ENCODE results near the gene FOXQ1. TPM values are rescaled to one million over a fixed set of nuclear protein-coding genes. Genes with fewer than 3 reads are reported as not detected.
A peak's percentile ranks its signal among the peaks of the same experiment; 100 is the strongest.

FOXQ1 gene
- total and polyA plus RNA-seq, 2 of the 13 experiments (the other 11 are each of a cell fraction or from before 2014, with no cell fraction given), result 35.2 to 39.8 TPM

DNA sequence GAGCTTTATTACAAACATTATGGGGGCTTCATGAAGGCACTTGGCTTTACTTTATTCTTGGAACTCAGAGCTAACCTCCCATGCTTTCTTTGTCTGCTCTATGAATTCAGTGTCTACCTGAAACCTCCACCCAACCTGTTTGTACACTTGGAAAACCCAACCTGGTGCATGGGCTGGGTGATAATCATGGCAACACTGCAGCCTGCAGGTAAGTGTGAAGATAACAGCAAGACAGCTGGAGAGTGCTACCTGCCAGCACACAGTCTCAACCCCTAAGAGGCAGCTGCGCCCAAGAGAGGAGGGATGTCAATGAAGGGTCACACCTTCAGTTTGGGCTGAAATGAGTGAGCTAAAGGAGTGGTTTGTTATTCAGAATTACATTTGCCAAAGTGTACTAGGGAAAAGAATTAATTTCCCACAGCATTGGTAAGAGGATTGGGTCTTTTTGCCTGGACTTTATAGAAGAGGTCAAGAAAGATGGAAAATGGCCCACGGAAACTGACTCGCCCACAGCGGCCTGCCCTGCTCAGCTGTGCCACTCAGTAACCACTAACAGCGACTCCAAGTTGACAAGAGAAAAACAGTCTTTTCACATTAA, 24.4 kb downstream of the FOXQ1 start (continued):
- TF ChIP-seq, protein P1, sequence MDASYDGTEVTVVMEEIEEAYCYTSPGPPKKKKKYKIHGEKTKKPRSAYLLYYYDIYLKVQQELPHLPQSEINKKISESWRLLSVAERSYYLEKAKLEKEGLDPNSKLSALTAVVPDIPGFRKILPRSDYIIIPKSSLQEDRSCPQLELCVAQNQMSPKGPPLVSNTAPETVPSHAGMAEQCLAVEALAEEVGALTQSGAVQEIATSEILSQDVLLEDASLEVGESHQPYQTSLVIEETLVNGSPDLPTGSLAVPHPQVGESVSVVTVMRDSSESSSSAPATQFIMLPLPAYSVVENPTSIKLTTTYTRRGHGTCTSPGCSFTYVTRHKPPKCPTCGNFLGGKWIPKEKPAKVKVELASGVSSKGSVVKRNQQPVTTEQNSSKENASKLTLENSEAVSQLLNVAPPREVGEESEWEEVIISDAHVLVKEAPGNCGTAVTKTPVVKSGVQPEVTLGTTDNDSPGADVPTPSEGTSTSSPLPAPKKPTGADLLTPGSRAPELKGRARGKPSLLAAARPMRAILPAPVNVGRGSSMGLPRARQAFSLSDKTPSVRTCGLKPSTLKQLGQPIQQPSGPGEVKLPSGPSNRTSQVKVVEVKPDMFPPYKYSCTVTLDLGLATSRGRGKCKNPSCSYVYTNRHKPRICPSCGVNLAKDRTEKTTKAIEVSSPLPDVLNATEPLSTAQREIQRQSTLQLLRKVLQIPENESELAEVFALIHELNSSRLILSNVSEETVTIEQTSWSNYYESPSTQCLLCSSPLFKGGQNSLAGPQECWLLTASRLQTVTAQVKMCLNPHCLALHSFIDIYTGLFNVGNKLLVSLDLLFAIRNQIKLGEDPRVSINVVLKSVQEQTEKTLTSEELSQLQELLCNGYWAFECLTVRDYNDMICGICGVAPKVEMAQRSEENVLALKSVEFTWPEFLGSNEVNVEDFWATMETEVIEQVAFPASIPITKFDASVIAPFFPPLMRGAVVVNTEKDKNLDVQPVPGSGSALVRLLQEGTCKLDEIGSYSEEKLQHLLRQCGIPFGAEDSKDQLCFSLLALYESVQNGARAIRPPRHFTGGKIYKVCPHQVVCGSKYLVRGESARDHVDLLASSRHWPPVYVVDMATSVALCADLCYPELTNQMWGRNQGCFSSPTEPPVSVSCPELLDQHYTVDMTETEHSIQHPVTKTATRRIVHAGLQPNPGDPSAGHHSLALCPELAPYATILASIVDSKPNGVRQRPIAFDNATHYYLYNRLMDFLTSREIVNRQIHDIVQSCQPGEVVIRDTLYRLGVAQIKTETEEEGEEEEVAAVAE (CRISPR knock-in tag; IDR thresholded peaks at IDR 0.05; ENCODE audit: borderline replicate concordance), result 0 out of 2 replicates have a peak, but pooled peaks have one; percentile 33
- TF ChIP-seq ZNF224 (CRISPR knock-in tag; IDR thresholded peaks at IDR 0.05) (0 out of 2 replicates have a peak, but pooled peaks have one; percentile 1), BCL6 (CRISPR knock-in tag; IDR thresholded peaks at IDR 0.05) (peak; percentile 31; the same call in 1 of the 2 replicates), FOXA3 (CRISPR knock-in tag; IDR thresholded peaks at IDR 0.05) (peak; percentile 84), ZNF337 (CRISPR knock-in tag; IDR thresholded peaks at IDR 0.05; ENCODE audit: borderline replicate concordance, low read depth) (no peak), FOSL2 (CRISPR knock-in tag; IDR thresholded peaks at IDR 0.05) (peak; percentile 66), ERF (CRISPR knock-in tag; IDR thresholded peaks at IDR 0.05) (peak; percentile 82), ZBTB38 (CRISPR knock-in tag; IDR thresholded peaks at IDR 0.05) (peak; percentile 43; the same call in 1 of the 2 replicates), POLR2G (IDR thresholded peaks at IDR 0.05; ENCODE audit: low read depth, low read length) (no peak), ZFP90 (CRISPR knock-in tag; IDR thresholded peaks at IDR 0.05; ENCODE audit: borderline replicate concordance) (no peak), GATAD2A (CRISPR knock-in tag; IDR thresholded peaks at IDR 0.05) (peak; percentile 77), CBFB (CRISPR knock-in tag; IDR thresholded peaks at IDR 0.05) (no peak), KDM2A (CRISPR knock-in tag; IDR thresholded peaks at IDR 0.05; ENCODE audit: borderline replicate concordance, low read depth) (peak; percentile 58; the same call in 1 of the 2 replicates), PHF8 (CRISPR knock-in tag; IDR thresholded peaks at IDR 0.05) (no peak), GLI4 (CRISPR knock-in tag; IDR thresholded peaks at IDR 0.05; ENCODE audit: borderline replicate concordance) (no peak)
- TF ChIP-seq, protein P2, sequence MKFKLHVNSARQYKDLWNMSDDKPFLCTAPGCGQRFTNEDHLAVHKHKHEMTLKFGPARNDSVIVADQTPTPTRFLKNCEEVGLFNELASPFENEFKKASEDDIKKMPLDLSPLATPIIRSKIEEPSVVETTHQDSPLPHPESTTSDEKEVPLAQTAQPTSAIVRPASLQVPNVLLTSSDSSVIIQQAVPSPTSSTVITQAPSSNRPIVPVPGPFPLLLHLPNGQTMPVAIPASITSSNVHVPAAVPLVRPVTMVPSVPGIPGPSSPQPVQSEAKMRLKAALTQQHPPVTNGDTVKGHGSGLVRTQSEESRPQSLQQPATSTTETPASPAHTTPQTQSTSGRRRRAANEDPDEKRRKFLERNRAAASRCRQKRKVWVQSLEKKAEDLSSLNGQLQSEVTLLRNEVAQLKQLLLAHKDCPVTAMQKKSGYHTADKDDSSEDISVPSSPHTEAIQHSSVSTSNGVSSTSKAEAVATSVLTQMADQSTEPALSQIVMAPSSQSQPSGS (CRISPR knock-in tag; IDR thresholded peaks at IDR 0.05), result peak; percentile 72; the same call in 1 of the 2 replicates
- TF ChIP-seq, protein P3, sequence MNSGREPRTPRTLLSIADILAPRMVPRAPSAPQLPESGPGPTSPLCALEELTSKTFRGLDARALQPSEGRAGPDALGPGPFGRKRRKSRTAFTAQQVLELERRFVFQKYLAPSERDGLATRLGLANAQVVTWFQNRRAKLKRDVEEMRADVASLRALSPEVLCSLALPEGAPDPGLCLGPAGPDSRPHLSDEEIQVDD (CRISPR knock-in tag; IDR thresholded peaks at IDR 0.05; ENCODE audit: borderline replicate concordance), result no peak
- TF ChIP-seq, protein P4, sequence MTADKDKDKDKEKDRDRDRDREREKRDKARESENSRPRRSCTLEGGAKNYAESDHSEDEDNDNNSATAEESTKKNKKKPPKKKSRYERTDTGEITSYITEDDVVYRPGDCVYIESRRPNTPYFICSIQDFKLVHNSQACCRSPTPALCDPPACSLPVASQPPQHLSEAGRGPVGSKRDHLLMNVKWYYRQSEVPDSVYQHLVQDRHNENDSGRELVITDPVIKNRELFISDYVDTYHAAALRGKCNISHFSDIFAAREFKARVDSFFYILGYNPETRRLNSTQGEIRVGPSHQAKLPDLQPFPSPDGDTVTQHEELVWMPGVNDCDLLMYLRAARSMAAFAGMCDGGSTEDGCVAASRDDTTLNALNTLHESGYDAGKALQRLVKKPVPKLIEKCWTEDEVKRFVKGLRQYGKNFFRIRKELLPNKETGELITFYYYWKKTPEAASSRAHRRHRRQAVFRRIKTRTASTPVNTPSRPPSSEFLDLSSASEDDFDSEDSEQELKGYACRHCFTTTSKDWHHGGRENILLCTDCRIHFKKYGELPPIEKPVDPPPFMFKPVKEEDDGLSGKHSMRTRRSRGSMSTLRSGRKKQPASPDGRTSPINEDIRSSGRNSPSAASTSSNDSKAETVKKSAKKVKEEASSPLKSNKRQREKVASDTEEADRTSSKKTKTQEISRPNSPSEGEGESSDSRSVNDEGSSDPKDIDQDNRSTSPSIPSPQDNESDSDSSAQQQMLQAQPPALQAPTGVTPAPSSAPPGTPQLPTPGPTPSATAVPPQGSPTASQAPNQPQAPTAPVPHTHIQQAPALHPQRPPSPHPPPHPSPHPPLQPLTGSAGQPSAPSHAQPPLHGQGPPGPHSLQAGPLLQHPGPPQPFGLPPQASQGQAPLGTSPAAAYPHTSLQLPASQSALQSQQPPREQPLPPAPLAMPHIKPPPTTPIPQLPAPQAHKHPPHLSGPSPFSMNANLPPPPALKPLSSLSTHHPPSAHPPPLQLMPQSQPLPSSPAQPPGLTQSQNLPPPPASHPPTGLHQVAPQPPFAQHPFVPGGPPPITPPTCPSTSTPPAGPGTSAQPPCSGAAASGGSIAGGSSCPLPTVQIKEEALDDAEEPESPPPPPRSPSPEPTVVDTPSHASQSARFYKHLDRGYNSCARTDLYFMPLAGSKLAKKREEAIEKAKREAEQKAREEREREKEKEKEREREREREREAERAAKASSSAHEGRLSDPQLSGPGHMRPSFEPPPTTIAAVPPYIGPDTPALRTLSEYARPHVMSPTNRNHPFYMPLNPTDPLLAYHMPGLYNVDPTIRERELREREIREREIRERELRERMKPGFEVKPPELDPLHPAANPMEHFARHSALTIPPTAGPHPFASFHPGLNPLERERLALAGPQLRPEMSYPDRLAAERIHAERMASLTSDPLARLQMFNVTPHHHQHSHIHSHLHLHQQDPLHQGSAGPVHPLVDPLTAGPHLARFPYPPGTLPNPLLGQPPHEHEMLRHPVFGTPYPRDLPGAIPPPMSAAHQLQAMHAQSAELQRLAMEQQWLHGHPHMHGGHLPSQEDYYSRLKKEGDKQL (CRISPR knock-in tag; IDR thresholded peaks at IDR 0.05; ENCODE audit: low read depth), result 0 out of 2 replicates have a peak, but pooled peaks have one; percentile 28
